ENCODE measurements around the gene KRT33B.

DNA sequence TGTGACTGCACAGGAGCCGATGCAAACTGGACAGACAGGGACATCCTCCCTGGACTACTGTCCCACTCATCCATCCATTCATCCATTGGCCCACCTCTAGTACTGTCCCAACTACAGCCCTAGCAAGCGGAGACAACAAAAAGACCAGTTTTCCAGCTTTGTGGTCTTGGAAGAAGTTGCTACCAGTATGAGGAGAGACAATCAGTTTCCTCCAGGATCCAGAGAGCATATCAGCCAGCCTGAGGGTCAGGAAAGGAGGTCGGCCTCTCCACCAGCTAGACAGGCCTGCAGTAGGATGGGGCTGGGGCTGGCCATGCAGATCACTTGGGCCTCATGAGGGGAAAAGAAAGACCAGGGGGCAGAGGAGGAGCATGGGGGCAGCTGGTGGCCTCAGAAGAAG lies 35.8 kb downstream of the KRT33B start:
- TF ChIP-seq EZH2 (IDR thresholded peaks at IDR 0.05; ENCODE audit: borderline replicate concordance, low read length), result no peak
- TF ChIP-seq, protein P1, sequence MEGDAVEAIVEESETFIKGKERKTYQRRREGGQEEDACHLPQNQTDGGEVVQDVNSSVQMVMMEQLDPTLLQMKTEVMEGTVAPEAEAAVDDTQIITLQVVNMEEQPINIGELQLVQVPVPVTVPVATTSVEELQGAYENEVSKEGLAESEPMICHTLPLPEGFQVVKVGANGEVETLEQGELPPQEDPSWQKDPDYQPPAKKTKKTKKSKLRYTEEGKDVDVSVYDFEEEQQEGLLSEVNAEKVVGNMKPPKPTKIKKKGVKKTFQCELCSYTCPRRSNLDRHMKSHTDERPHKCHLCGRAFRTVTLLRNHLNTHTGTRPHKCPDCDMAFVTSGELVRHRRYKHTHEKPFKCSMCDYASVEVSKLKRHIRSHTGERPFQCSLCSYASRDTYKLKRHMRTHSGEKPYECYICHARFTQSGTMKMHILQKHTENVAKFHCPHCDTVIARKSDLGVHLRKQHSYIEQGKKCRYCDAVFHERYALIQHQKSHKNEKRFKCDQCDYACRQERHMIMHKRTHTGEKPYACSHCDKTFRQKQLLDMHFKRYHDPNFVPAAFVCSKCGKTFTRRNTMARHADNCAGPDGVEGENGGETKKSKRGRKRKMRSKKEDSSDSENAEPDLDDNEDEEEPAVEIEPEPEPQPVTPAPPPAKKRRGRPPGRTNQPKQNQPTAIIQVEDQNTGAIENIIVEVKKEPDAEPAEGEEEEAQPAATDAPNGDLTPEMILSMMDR (IDR thresholded peaks at IDR 0.05; ENCODE audit: low read length), result no peak
